CD4-positive, alpha-beta T cell treated with Interleukin-21 for 1 hour (primary cell): ENCODE results near the gene TRIM33.

ENCODE experiments used
- DNase-seq: peaks from one replicate; pipeline ENCODE4 v3.0.0-alpha.2; 2020

TRIM33 gene

DNA sequence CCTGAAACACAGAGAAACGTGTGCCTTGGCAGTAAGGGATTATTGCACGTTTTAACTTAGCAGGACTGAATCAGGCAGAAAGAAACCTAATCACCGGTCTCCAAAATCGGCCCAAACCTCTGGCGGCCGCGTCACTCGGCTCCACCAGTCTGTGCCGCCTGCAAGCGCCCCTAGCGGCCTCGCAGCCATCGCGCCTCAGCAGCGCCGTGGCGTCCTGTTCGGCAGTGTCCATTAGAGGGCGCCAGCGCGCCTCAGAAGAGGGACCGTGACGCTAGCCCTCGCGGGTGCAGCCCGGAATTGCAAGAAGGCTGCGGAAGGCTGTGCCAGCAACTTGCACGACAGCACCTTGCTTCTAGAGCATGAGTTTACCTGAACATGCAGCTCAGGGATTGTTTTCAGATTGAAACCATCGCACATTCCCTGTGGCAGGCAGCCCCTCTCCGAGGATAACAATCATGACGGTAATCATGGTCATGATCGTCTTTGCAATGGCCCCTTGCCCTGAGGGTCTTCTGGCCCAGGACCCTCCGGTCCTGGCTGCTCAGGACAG is 164.4 kb downstream of the TRIM33 start:
- peak; percentile 97 for DNase-seq

DNA sequence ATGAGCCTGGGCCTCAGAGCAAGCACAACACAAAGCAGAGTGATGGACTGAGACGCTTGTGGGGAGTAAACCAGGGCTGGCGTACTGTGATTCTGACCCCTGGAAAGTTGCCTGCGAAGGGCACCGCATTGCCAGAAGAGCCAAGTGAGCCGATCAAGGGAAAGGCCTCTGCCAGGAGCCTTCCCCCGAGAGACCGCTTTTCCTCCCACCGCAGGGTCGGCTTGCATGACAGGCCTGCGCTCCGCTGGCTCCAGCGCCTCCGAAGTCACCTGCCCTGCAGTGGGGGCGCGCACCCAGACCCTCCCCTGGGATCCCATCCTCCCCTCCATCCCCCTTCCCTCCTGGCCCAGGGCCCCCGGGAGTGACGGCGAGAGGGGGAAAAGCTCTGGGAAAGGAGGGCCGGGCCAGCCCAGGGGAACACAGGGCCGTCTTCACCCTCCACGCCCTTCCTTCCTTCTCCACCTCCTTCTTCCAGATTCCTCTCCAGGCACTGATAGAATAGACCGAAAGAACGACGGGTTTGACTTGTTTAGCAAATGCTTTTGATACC is 165.0 kb downstream of the TRIM33 start:
- DNase-seq: no peak

DNA sequence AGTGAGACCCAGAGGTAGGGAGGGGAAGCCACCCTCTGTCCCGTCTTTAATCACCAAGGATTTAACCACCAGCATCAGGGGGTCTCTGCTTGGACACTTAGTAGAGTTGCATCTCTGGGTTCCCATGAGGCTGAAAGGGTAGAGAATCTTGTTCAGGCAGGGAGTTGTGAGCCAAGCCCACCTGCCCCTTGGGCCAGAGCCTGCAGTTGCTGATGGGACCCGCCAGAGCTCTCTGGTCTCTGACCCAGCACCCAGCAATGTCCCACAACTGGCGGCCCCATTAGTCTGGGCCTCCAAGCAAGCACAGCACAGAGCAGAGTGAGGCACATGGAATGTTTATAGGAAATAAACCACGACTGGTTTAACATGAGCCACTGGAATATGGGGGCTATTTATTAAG is 166.3 kb downstream of the TRIM33 start:
- DNase-seq: no peak
